GM06990 (cell line): Measurements from ENCODE around the gene TTC27.
"Not testable (repeated sequence)": the region's sequence is repeated elsewhere in the genome, so short reads cannot be mapped to it uniquely, and the experiment has no call there.

Source experiments
- DNase-seq: peaks from one replicate; pipeline ENCODE4 v3.0.0-alpha.2; 2011; ENCODE audit not compliant: insufficient read length; ENCODE audit errors: extremely low read depth
- H3K27me3 ChIP-seq: replicated peaks from 2 replicates; pipeline ENCODE4 v1.6.0; 2011; ENCODE audit warnings: low read length; ENCODE audit not compliant: control insufficient read depth, insufficient read depth
- H3K36me3 ChIP-seq: 2 replicates; pipeline ENCODE4 v1.5.1; 2011; ENCODE audit warnings: low read length; ENCODE audit not compliant: control insufficient read depth, insufficient read depth
- H3K4me3 ChIP-seq: replicated peaks from 2 replicates; pipeline ENCODE4 v1.5.1; 2011; ENCODE audit warnings: low read depth, mild to moderate bottlenecking, control low read depth, low read length
- CTCF ChIP-seq: IDR thresholded peaks from 2 replicates; pipeline ENCODE4 v1.5.1; 2011; ENCODE audit warnings: low read length, control low read depth, mild to moderate bottlenecking, inconsistent platforms; ENCODE audit not compliant: insufficient read depth, poor library complexity, severe bottlenecking

TTC27 gene

GRCh38 chr2:32863326-32863725 is 235.5 kb downstream of the TTC27 start:
- DNase-seq, result no peak
- H3K36me3 ChIP-seq, result no peaks in the 10 kb centered on the region
- no peaks in the 10 kb centered on the region for H3K27me3 ChIP-seq
- no peak for TF ChIP-seq CTCF
- H3K4me3 ChIP-seq, result no peak overlapping the region

- no peaks in the 10 kb centered on the region for H3K36me3 ChIP-seq
- no peaks in the 10 kb centered on the region for H3K27me3 ChIP-seq
- H3K4me3 ChIP-seq, result no peak overlapping the region
- no peak for DNase-seq
- TF ChIP-seq CTCF, result no peak
These were observed 236.0 kb downstream of the TTC27 start for GRCh38 chr2:32863803-32864202.

GRCh38 chr2:32864334-32865111 is 236.7 kb downstream of the TTC27 start:
- DNase-seq, result no peak
- TF ChIP-seq CTCF, result no peak
- Histone ChIP-seq H3K36me3 (no peaks in the 10 kb centered on the region), H3K27me3 (no peaks in the 10 kb centered on the region), H3K4me3 (no peak overlapping the region)

GRCh38 chr2:32865399-32866068 is 237.7 kb downstream of the TTC27 start:
- Histone ChIP-seq H3K4me3 (no peak overlapping the region), H3K36me3 (no peaks in the 10 kb centered on the region), H3K27me3 (no peaks in the 10 kb centered on the region)
- no peak for DNase-seq
- TF ChIP-seq CTCF, result no peak

- H3K27me3 ChIP-seq, DNase-seq, H3K4me3 ChIP-seq, H3K36me3 ChIP-seq: not testable (repeated sequence)
These were observed 238.6 kb downstream of the TTC27 start for GRCh38 chr2:32866462-32866861.
